GM12801 (cell line): ENCODE measurements around the gene GTPBP6.

Experiments used
- CTCF ChIP-seq: IDR thresholded peaks from one replicate; pipeline ENCODE4 v1.5.1; 2011; ENCODE audit warnings: control low read depth; ENCODE audit not compliant: insufficient read length; ENCODE audit errors: extremely low read depth

The GTPBP6 gene

GRCh38 chrX:314049-314448 lies 4.5 kb downstream of the GTPBP6 start:
- no peak for TF ChIP-seq CTCF

DNA sequence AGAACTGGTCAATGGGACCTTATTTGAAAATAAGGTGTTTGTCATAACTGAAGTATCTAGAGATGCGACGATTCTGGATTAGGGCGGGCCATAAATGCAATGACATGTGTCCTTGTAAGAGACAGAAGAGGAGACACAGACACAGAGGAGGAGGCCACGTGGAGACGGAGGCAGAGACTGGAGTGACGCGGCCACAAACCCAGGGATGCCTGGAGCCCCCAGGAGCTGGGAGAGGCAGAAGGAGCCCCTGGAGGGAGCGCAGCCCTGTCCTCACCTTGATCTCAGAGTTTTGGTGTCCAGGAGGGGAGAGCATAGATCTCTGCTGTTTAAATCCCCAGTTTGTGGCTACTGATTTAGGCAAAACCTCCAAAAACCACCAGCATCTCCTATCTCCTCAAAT lies 5.0 kb downstream of the GTPBP6 start:
- TF ChIP-seq CTCF, result no peak

DNA sequence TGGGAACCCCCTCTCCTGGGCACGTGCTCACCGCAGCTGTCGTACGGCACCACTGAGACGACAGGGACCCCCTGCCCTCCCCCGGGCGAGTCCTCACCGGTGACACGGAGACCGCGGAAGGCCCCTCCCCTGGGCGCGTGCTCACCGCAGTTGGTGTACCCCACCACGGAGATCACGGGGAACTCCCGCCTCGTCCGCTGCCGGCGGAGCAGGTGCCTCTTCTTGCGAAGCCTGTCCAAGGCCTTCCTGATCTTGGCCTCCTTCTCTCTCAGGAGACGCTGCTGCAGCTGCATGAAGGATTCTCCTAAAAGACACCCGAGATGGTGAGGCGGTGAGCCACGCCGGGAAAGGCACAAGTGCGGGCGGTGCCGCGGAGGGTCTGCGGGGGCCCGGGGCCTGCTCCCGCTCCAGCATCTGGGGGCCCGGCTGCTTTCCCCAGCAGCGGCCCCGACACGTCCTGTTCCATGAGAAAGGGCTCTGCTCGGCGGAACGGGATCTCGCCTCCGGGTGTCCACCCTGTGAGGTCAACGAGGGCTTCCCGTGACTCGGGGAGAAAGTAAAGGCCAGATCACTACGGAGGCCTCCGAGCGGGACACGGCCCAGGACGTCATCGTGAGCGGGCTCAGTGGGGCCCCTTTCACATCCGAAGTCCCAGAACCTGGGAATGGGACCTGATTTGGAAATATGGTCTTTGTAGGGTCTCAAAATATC lies 5.8 kb downstream of the GTPBP6 start:
- TF ChIP-seq CTCF, result no peak

GRCh38 chrX:311156-312129 lies 7.2 kb downstream of the GTPBP6 start:
- no peak for TF ChIP-seq CTCF

DNA sequence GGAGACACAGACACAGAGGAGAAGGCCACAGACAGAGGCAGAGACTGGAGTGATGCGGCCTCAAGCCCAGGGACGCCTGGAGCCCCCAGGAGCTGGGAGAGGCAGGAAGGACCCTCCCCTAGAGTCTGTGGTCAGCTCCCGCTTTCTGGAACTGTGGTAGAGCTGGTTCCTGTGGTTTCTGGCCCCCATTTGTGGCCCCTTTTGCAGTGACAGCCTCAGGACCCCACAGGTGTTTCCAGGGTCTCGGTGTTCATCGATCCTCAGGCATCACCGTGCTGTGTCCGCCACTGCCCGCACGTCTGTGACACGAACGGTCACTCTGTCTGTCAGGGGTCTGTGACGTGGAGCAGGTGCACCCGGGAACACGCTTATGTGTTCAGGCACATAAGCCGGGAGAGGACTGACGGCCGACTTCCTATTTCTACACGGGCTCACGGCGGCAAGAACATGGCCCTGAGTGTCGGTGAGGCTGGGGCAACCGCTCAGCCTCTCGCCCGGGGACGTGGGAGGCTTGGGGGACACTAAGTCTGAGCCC lies 7.9 kb downstream of the GTPBP6 start:
- TF ChIP-seq CTCF, result no peak

- no peak for TF ChIP-seq CTCF
These were observed 9.6 kb downstream of the GTPBP6 start for GRCh38 chrX:308821-309520.
